Inflammatory macrophage treated with lipopolysaccharide for 1 hour (primary cell): Measurements from ENCODE around the gene FUT1.

Source experiments
- DNase-seq, 2 donors: peaks; one replicate each; pipeline ENCODE4 v3.0.0-alpha.2; 2020 to 2022

FUT1 gene

DNA sequence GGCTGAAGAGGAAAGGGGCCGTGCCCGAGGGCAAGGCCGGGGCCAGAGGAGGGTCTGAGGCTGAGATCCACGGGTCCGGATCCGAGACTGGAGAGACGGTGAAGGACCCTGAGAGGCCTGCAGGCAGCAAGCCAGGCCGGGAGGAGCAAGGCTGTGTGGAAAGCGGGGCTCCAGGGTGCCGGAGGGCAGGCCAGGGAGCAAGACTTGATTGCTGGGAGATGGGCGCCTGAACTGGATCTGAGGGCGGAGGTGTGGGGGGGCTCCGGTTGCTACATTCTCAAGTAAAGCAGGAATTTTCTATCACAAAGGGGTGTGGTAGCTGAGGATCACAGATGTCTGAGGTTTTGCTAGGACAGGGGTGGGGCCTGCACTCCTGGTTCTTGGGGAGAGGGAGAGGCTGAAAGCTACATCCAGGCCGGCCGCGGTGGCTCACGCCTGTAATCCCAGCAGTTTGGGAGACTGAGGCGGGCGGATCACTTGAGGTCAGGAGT, 36.7 kb downstream of the FUT1 start:
- no peak for DNase-seq

DNA sequence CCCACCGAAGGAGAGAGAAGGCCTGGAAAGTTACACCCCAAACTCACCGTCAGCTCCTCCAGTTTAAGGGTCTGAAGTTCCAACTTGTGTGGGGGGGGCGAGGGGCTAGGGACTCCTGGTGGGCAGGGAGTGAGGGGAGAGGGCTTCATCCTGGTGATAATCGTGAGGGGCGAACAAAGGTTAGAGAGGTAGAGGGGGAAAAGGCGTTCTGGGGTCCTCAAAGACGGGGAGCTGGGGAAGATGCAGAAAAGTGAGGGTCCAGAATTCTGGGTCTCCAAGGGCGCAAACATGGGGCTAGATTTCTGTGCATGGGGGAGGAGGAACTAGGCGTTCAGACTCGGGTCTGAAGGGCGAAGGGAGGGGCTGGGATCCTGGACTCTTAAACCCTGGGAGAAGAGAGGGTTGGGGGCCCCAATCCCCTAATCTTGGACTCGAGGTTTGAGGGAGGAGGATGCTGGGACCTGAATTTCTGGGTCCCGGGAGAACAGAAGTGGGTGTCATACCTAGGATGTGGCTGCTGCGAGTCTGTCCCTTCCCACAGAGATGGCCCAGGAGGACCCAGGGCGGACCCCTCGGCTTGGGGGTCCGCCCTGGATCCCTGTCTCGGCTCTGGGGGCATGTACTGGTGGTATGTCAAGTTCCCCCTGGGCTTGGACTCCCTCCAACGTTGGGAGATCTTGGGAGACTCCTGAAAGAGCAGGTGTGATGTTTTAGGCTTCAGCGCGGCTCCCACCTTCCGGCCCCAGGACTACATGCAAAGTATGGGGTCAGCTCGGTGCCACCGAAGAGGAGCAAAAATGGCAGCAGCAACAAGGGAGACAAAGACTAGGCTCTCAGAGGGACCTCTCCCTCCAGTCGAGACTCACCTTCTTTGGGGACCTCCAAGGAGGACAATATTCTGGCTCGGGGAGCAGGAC, 37.4 kb downstream of the FUT1 start:
- DNase-seq: no peak

DNA sequence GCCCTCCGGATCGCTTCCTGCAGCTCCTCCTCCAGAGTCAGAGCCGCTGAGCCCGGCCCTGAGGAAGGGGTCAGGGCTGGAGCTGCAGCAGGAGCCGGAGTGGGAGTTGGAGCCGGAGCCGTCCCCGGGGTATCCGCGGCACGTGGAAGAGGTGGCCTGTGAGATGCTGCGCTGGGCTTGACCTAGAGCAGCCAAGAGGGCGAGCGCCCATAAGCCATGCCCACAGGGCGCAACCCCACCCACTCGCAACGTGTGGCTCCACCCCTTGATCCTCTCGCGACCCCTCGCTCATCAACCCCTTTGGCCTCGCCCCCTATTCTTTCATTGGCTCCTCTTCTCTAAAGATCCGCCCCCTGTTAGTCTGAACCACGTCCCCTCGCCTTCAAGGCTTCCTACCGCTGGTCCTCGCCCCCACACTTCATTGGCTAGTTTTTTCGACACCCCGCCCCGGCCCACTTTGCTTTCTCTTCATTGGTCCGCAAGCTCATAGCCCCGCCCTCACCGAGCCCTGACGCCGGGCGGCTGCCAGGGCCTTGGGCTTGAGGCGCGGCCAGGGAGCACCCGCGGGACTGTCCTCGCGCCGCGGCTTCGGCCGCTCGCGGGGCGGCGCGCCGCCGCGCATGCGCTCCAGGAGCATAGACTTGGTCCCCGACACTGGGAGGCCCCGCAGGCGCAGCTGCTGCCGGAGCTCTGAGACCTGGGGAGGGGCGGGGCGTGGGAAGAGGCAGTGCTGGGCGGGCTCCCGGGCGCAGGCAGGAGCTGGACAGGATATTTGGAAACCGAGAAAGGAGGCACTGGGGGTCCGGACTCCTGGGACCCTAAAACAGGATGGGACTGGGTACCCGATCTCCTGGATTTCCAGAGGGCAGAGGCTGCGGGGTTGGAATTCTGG, 38.3 kb downstream of the FUT1 start:
- peak; percentile 99 for DNase-seq

DNA sequence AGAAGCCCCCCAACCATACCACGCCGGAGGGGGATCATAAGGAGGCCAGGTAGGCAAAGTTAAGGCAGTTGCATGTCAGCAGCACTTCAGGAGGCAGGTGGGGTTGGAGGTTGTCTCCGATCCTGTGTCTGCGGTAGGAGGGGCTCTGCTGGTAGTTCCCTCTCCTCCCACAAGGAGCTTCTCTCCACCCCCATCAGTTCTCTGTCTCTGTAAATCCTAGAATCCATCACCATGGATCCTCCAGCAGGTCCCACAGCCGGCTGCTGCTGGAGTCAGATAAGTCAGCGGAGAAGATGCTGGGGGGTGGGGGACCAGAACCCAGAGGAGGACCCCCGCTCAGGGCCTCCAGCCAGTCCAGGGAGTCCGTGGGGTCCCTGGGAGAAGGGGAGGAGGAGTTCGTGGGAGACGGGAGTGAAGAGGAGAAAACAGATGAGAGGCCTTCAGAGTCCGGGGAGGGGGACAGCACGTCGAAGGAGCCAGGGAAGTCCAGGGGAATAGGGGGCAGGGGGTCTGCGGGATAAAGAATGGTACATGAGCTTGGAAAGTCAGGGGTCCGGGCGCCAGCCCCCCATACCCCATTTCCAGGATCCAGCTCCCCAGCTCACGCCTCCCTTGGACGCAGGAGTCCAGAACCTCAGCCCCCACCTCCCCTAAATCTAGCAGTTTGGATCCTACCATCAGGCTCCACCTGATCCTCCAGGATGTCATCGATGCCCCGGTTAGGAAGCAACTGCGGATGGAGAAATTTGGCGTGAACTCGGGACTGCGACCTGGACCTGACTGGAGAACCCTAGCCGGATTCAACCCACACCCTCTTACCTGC, 39.2 kb downstream of the FUT1 start:
- DNase-seq: no peak

DNA sequence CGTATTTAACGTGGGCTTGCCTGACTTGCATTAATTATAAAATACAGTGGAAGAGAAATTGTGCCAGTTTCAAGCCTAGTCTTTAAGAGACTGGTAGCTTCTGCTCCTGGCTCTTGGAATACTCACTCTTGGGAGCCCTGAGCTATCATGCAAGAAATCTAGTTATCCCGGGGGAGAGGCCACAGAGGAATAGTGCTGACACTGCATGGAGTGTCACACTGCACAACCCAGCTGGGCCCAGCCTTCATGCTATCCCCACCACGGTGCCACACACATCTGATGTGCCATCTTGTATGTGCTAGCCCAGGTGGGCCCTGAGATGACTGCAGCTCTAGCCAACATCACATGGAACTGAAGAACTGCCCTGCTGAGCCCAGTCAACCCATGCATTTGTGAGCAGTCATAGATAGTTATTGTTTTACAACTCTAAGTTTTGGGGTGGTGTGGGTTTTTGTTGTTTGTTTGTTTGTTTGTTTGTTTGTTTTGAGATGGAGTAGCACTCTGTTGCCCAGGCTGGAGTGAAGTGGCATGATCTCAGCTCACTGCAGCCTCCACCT, 41.3 kb downstream of the FUT1 start:
- no peak for DNase-seq

DNA sequence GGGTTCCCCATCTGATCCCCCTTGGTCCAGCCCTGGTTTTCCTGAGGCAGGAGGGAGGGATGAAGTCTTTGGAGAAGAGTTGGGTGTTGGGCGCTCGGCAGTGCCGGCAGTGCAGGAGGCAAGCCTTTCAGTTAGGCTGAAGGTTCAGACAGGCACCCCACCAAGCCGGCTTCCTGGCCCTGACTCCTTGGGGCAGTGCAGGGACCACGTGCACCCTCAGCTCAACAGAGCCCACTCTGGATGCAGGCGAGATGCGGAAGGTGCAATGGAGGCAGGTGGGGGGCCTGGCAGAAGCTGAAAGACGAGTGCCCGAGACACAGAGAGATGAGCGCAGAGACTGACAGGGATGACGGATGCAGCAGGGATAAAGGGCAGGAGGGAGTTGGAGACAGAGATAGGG, 44.0 kb downstream of the FUT1 start:
- DNase-seq: no peak

DNA sequence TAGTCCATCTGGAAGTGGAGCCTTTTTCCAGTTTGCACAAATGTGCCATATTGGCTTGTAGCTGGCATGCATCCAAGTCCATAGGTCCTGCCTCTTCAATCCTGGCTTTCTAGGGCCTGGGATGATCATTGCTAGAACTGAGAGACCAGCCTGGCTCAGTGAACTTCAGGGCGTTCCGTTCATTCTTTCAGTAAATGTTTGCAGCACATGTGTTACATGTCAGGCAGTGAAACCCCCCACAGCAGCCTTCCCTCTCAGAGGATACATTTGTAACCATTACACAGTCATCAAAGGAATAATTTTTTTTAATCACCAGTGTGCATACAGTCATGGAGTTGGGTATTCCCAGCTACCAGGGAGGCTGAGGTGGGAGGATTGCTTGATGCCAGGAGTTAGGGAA, 47.0 kb downstream of the FUT1 start:
- no peak for DNase-seq

DNA sequence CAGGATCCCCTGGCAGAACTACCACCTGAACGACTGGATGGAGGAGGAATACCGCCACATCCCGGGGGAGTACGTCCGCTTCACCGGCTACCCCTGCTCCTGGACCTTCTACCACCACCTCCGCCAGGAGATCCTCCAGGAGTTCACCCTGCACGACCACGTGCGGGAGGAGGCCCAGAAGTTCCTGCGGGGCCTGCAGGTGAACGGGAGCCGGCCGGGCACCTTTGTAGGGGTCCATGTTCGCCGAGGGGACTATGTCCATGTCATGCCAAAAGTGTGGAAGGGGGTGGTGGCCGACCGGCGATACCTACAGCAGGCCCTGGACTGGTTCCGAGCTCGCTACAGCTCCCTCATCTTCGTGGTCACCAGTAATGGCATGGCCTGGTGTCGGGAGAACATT, 49.1 kb downstream of the FUT1 start:
- no peak for DNase-seq

DNA sequence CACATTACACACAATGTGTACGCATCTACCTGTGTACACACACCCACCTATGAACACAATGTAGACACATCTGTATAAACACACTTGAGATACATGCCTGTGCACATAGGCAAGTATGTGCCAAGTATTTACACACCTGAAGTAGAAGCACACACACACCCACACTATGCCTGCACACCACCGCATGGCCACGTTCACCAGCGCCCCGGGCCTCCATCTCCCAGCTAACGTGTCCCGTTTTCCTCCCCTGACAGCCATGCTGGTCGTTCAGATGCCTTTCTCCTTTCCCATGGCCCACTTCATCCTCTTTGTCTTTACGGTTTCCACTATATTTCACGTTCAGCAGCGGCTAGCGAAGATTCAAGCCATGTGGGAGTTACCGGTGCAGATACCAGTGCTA, 49.7 kb downstream of the FUT1 start:
- DNase-seq: no peak

DNA sequence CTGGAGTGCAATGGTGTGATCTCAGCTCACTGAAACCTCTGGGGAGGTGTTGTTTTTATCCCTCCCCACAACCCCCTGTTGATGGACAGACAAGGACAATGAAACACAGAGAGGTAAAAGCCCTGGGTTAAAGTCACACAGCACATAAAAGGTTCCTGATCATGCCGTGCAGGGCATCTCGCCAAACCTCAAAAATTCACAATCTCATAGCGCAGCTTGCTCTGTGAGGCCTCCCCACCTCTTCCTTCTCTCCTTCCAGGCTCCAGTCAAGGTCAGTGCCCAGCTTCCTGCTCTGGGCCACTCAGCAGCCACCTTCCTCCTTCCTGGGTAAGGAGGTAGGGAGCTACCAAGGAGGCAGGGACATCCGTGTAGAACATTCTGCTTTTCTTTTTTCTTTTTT, 54.4 kb downstream of the FUT1 start:
- DNase-seq: no peak
